AG10803 (cell line): Measurements from ENCODE around the gene CNTN1.

ENCODE experiments used
- DNase-seq: peaks from one replicate; pipeline ENCODE4 v3.0.0; 2010; ENCODE audit warnings: low read depth
- H3K4me3 ChIP-seq: 2 replicates; pipeline ENCODE4 v1.5.1; 2011; ENCODE audit warnings: mild to moderate bottlenecking, low read length, control low read depth
- CTCF ChIP-seq: conservative IDR thresholded peaks from 2 replicates; pipeline ENCODE4 v1.5.1; 2011; ENCODE audit warnings: mild to moderate bottlenecking, low read length, control low read depth, inconsistent platforms

The CNTN1 gene

GRCh38 chr12:41120211-41120610, 428.0 kb downstream of the CNTN1 start:
- no peak for TF ChIP-seq CTCF

GRCh38 chr12:41121374-41121773, 429.1 kb downstream of the CNTN1 start:
- no peak for DNase-seq
- H3K4me3 ChIP-seq = no peak overlapping the region
- TF ChIP-seq CTCF = no peak

More at GRCh38 chr12:41120211-41120610, 428.0 kb downstream of the CNTN1 start:
- no peak overlapping the region for H3K4me3 ChIP-seq
- DNase-seq = no peak
